ENCODE measurements around the gene FBP1.

FBP1 gene

DNA sequence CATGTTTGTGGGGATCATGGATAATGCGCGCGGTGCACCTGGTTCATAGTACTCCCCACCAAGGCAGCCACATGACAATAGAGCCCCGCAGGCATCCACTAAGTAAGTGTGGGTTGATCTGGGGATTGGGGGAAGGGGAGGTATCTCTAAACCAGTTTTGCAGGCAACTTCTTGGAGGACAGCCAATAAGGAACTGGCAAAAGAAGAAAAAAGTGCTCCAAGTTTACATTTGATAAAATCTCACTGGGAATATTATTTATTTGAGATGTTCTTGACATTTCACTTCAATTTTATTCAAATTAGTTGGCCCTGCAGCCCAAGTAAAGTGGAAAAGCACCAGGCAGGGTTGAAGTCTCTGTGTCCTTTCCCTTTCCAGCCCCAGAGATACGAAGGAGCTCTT, 8.5 kb downstream of the FBP1 start:
- peak overlapping the region; percentile 71 for H3K27ac ChIP-seq
- no peak for TF ChIP-seq ZFX (IDR thresholded peaks at IDR 0.05; ENCODE audit: borderline replicate concordance)
- TF ChIP-seq, protein P1, sequence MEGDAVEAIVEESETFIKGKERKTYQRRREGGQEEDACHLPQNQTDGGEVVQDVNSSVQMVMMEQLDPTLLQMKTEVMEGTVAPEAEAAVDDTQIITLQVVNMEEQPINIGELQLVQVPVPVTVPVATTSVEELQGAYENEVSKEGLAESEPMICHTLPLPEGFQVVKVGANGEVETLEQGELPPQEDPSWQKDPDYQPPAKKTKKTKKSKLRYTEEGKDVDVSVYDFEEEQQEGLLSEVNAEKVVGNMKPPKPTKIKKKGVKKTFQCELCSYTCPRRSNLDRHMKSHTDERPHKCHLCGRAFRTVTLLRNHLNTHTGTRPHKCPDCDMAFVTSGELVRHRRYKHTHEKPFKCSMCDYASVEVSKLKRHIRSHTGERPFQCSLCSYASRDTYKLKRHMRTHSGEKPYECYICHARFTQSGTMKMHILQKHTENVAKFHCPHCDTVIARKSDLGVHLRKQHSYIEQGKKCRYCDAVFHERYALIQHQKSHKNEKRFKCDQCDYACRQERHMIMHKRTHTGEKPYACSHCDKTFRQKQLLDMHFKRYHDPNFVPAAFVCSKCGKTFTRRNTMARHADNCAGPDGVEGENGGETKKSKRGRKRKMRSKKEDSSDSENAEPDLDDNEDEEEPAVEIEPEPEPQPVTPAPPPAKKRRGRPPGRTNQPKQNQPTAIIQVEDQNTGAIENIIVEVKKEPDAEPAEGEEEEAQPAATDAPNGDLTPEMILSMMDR (IDR thresholded peaks at IDR 0.05) = no peak

DNA sequence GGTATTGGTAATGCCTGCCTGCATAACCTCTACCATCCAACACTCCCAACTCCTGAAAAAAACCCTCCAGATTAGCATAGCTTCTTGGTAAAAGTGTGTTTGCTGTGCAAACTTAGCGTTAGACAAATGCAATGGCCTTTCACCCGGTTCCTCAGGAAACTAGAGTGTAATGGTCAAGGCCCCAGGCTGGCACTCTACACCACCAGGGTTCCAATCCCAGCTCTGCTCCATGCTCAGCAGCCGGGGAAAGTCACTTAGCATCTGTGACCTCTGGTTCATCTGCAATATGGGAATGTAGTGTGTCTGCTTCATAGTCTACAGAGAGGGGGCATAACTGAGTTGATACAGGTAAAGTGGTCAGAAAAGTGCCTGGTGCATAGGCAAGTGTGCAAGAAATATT, 9.0 kb downstream of the FBP1 start:
- peak overlapping the region; percentile 71 for H3K27ac ChIP-seq
- TF ChIP-seq ZFX (IDR thresholded peaks at IDR 0.05; ENCODE audit: borderline replicate concordance) = no peak
- TF ChIP-seq, protein P1 (IDR thresholded peaks at IDR 0.05) = peak; percentile 28

DNA sequence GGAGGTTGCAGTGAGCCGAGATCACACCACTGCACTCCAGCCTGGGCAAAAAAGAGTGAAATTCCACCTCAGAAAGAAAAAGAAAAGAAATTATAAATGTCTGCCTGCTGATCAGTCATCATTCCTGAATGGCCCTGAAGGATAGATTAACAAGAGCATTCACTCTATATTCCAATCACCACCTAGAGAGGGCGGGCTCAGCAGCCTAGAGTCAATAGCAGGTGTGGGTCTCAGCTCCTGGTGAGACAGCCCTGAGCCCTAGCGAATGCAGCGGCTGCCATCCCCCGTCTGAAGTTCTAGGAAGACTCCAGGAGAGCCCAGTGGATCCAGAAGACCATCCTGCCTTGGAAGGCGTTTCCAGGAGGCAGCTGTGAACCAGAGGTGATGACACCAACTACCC, 12.0 kb downstream of the FBP1 start:
- TF ChIP-seq ZFX (IDR thresholded peaks at IDR 0.05; ENCODE audit: borderline replicate concordance) = no peak
- TF ChIP-seq, protein P1 (IDR thresholded peaks at IDR 0.05) = no peak
- no peak overlapping the region for H3K27ac ChIP-seq

- TF ChIP-seq ZFX (IDR thresholded peaks at IDR 0.05; ENCODE audit: borderline replicate concordance) = no peak
- no peak overlapping the region for H3K27ac ChIP-seq
These were observed 13.5 kb downstream of the FBP1 start for GRCh38 chr9:94625835-94626234.

- TF ChIP-seq ZFX (IDR thresholded peaks at IDR 0.05; ENCODE audit: borderline replicate concordance) = no peak
- TF ChIP-seq, protein P1 (IDR thresholded peaks at IDR 0.05) = no peak
- H3K27ac ChIP-seq = no peak overlapping the region
These were observed 14.7 kb downstream of the FBP1 start for GRCh38 chr9:94624629-94625028.

- no peak for TF ChIP-seq ZFX (IDR thresholded peaks at IDR 0.05; ENCODE audit: borderline replicate concordance)
- TF ChIP-seq, protein P1 (IDR thresholded peaks at IDR 0.05) = peak; percentile 79
- H3K27ac ChIP-seq = no peak overlapping the region
These were observed 16.1 kb downstream of the FBP1 start for GRCh38 chr9:94623253-94623652.

DNA sequence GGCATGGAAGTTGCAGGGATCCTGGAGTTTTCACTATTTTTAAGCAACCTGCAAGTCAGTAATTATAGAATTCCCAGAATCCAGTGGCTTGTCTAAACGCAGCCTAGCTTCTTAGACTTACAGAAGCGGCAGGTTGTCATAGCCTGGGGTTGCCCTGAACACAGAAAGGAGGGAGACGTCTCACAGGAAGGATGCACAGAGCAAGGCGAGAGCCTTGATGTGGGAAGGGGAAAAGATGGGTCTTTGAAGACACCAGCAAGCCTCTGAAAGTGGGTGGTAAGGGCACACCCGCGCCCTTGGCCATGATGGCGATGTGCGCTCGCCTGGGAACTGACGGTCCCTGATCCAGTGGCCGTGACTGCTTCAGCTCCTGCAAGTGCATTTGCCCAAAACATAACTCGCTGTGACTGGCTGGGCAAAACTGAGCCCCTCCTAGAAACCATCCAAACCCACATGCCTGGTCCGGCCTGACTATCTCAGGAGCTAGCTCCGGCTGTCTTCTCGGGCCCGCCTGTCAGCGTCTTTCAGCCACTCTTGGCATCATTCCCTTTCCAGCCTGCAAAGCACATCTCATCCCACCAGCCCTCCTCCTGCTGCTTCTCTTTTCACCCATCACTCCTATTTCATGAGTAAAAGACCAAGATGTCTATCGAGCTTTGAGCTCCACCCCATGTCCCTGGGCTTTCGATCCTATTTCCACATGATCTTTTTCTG, 17.1 kb downstream of the FBP1 start:
- no peak overlapping the region for H3K27ac ChIP-seq
- no peak for TF ChIP-seq ZFX (IDR thresholded peaks at IDR 0.05; ENCODE audit: borderline replicate concordance)
- TF ChIP-seq, protein P1 (IDR thresholded peaks at IDR 0.05) = no peak

DNA sequence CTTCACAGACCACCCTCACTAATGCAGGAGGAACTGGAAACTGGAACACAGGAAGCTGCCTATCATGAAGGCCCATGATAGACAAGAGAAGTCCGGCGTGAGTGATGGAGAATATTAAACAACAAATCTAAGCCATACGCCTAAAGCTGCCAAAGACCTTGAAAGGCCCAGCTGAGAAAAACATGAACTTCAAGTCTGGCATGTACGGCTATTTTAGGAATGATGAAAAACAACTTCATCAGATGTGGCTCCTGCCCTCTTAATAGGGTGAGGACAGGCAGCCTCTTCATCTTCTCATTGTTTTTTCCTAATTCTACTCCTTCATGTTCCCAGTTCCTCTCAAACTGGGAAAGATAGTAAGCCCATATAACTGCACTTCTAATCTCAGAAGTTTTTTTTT, 20.3 kb downstream of the FBP1 start:
- no peak overlapping the region for H3K27ac ChIP-seq

More for the DNA sequence above, 20.3 kb downstream of the FBP1 start:
- no peak for TF ChIP-seq ZFX (IDR thresholded peaks at IDR 0.05; ENCODE audit: borderline replicate concordance)
- TF ChIP-seq, protein P1 (IDR thresholded peaks at IDR 0.05) = no peak

All from 22Rv1 (cell line).